ENCODE data around the gene RABAC1.

DNA sequence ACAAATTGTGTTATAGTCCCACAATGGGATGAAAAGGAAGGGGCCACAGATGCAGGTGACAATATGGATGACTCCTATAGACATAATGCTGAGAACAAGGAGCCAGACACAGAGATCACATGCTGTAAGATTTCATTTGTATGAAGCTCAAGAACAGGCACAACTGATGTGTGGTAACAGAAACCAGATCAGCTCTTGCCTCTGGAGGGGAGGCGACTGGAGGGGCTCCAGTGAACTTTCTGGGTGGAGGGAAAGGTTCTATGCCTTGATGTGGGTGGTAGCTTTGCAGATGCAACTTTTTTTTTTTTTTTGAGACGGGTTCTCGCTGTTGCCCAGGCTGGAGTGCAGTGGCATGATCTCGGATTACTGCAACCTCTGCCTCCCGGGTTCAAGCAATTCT lies 6.0 kb upstream of the RABAC1 start:
- TF ChIP-seq POLR2A (IDR thresholded peaks at IDR 0.05) (no peak), EP300 (IDR thresholded peaks at IDR 0.05; ENCODE audit: low read depth) (no peak)
- TF ChIP-seq, protein P1, sequence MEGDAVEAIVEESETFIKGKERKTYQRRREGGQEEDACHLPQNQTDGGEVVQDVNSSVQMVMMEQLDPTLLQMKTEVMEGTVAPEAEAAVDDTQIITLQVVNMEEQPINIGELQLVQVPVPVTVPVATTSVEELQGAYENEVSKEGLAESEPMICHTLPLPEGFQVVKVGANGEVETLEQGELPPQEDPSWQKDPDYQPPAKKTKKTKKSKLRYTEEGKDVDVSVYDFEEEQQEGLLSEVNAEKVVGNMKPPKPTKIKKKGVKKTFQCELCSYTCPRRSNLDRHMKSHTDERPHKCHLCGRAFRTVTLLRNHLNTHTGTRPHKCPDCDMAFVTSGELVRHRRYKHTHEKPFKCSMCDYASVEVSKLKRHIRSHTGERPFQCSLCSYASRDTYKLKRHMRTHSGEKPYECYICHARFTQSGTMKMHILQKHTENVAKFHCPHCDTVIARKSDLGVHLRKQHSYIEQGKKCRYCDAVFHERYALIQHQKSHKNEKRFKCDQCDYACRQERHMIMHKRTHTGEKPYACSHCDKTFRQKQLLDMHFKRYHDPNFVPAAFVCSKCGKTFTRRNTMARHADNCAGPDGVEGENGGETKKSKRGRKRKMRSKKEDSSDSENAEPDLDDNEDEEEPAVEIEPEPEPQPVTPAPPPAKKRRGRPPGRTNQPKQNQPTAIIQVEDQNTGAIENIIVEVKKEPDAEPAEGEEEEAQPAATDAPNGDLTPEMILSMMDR (IDR thresholded peaks at IDR 0.05) = no peak

Measured in transverse colon (tissue), 3 donors.